VCaP (cell line): ENCODE data around the gene RASAL2.

ENCODE experiments used
- H3K27ac ChIP-seq: fragments of 450-650 bp; 2 replicates; pipeline ENCODE4 v1.5.1; 2017
- CTCF ChIP-seq: fragments of 450-650 bp; conservative IDR thresholded peaks from 2 replicates; pipeline ENCODE4 v1.5.1; 2017; ENCODE audit warnings: mild to moderate bottlenecking, moderate library complexity

Gene RASAL2

GRCh38 chr1:178528953-178529335, 435.0 kb downstream of the RASAL2 start:
- TF ChIP-seq CTCF, result no peak
- no peak overlapping the region for H3K27ac ChIP-seq

GRCh38 chr1:178529364-178530036, 435.6 kb downstream of the RASAL2 start:
- no peak for TF ChIP-seq CTCF
- no peak overlapping the region for H3K27ac ChIP-seq

DNA sequence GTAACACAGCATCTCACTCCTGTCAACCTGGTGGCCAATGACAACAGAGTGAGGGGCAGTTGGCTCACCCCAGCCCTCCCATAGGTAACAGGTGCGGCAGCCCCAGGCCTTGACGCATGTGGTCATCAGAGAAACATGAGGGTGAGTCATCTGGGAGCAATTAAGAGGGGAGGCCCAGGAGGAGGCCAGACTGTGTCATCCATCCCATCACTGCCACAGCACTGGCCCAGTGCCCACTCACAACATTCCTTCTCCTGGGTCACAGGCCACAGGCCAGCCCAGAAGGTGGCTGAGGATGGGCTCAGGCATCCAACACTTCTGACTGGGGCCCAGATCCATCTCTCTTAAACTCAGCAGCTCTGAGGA, 436.1 kb downstream of the RASAL2 start:
- no peak overlapping the region for H3K27ac ChIP-seq
- TF ChIP-seq CTCF, result no peak

DNA sequence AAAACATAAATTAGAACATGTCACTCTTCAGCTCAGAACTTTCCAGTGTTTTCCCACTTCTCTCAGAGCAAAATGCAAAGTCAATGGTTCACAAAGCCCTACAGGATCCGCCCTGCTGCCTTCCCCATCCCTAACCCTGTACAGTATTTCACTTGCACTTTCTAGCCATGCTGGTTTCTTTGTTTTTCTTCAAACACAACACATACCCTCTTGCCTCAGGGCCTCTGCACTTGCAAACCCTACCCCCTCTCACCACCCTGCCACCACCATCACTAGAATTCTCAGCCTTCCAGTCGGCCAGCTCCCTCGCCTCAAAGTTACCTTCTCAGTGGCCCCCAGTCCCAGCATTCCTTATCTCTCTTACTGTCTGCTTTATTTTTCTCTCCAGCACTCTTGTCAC, 436.6 kb downstream of the RASAL2 start:
- H3K27ac ChIP-seq, result no peak overlapping the region
- no peak for TF ChIP-seq CTCF

DNA sequence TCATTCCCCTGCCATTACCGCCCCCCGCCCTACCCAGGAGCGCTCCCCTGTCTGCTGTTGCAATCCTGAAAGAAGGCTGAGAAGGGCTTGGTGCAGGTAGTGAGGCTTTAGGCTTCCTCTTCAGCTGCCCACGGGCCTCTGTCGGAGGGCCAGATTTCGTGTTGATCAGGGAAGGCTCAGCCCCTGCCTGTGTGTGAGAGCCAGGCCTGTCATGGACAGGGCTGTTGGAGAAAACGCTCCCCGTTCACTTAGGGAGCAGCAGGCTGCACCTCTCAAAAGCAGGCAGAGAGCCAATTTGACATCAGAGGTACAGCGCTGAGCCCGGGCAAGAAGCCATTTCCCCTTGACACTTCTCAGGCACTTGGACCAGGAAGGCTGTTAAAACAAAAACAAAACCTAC, 438.0 kb downstream of the RASAL2 start:
- H3K27ac ChIP-seq, result no peak overlapping the region
- TF ChIP-seq CTCF, result no peak

DNA sequence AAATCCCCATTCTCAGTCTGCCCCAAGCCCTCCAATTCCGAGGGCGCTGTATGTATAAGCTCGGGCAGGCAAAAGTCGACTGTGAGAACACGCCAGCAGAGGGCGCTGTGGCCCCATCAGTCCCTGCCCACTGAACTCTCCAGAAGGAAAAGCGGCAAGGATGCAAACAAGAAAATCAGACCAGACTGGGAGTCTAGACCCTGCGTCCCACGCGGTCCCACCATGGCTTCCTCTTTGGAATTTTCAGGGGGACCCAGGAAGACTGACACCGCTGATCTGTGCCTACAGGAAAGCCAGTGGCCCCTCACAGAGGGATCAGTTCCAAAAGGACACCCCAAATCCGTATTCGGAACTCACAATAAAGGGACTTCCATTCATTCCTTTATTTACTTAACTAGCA, 438.5 kb downstream of the RASAL2 start:
- no peak overlapping the region; the same call in 1 of the 2 replicates for H3K27ac ChIP-seq
- TF ChIP-seq CTCF, result peak; percentile 91

DNA sequence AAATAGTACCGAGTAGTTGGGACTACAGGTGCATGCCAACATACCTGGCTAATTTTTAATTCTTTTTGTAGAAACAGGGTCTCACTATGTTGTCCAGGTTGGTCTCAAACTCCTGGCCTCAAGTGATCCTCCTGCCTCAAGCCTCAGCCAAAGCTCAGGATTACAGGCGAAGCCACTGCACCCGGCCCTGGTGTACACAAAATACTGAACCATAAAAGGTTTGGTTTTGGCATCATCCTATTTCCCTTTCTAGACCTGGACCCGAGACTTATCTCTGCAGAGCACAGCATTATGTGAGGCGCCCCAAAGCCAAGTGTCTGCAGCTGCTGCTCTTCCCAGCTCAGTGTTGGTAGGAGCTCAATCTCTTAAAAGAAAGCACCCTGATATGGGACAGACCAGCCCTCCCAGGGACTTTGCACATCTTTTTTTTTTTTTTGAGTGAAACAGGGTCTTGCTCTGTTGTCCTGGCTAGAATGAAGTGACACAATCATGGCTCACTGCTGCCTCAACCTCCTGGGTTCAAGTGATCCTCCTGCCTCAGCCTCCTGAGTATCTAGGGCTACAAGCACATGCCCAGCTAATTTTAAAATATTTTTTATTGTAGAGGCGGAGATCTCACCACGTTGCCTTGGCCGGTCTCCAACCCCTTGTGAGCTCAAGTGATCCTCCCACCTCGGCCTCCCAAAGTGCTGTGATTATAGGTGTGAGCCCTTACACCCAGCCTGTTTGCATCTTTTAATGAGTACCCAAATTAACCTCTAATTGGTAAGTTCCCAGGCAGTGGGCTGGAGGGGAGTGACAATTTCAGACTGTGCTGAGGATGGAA, 439.4 kb downstream of the RASAL2 start:
- no peak overlapping the region for H3K27ac ChIP-seq
- TF ChIP-seq CTCF, result no peak
